ENCODE results near the gene WDR38. TPM values are rescaled to one million over a fixed set of nuclear protein-coding genes. Genes with fewer than 3 reads are reported as not detected.

The WDR38 gene
- polyA plus RNA-seq, 3 donors, result 0.41 to 0.59 (median 0.44) TPM

DNA sequence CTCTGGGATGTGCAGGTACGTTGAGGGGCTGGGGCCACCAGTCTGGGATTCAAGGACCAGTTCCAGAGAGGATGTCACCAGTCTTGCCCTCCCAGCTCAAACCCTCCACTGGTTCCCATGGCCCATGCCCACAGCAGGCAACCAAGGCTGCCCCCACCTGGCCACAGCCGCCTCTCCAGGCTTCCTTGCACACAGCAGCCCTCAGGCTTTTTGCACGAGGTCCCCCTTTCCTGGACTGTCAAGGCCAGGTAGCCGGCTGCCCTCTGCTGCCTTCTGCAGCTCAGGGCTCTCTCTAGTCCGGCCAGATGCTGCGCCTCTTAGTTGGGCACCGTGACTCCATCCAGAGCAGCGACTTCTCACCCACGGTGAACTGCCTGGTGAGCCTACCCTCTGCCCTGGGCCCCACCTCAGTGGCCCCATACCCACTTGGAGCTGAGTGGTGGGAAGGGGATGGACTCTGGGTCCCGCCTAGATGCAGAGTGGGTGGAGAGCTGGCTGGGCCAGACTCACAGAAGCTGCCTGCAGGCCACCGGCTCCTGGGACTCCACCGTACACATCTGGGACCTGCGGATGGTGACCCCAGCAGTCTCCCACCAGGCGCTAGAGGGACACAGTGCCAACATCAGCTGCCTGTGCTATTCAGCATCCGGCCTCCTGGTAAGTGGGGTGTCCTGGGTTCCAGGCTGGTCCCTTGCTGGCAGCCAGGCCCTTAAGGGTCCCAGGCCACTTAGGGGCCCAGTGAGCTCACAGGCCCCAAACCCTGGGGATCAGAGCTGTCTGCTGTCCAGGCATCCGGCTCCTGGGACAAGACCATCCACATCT, 2.9 kb downstream of the WDR38 start:
- DNase-seq, result no peak

DNA sequence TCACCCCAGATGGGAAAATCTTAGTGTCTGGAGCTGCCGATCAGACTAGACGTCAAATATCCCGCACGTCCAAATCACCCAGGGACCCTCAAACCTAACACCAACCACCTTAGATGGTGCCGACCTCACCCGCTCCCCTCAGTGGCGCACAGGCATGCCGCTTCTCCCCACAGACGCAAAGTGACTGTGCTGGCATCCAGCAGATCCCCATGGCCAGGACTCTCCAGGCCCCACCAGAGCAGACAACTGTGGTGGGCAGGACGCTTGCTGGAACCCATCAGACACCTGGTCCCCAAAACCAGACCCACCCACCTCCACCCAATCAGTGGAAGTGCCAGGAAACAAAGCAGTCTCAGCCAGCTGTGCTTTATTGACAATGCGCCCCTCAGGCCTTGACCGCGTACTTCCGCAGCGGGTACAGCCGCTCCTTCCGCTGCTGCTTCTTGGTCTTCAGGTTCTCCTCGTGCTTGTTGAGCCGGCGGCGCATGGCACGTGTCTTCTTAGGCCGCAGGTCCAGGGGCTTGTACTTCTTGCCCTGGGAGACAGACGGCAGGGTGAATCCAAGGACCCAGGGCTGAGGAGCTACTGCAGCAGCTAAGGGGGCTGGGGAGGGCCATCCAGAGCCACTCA, 4.4 kb downstream of the WDR38 start:
- DNase-seq, result no peak

DNA sequence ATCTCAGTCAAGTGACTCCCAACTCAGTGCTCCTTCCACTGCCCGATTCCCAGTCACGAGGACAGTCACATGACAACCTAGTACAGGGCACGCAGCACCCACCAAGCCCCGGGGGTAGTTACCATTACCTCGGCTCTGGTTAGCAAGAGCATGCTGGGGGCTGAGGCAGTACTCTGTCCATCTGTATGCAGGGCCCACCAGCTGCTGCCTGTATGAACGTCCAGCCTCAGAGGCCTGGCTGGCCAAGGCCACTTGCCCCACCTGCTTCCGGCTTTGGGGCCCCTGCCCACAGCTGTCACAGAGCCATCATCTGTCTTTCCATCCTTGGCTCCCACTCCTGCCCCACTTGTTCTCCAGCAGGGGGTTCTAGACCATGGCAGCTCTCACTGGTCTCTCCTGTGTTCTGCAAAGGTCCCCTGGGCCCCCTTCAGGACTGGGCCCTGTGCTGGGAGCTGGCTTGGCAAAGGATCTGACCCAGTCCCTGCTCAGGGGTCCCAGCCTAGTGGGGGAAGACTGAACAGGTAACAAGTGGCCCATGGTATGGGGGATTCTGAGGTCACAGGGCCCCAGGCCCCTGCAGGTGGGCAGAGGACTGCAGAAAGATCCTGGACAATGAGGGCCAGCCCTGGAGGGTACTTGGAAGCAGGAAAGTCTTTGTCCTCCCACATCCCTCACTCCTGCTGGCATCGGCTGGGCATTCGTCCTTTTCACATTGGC, 5.2 kb downstream of the WDR38 start:
- DNase-seq, result no peak

DNA sequence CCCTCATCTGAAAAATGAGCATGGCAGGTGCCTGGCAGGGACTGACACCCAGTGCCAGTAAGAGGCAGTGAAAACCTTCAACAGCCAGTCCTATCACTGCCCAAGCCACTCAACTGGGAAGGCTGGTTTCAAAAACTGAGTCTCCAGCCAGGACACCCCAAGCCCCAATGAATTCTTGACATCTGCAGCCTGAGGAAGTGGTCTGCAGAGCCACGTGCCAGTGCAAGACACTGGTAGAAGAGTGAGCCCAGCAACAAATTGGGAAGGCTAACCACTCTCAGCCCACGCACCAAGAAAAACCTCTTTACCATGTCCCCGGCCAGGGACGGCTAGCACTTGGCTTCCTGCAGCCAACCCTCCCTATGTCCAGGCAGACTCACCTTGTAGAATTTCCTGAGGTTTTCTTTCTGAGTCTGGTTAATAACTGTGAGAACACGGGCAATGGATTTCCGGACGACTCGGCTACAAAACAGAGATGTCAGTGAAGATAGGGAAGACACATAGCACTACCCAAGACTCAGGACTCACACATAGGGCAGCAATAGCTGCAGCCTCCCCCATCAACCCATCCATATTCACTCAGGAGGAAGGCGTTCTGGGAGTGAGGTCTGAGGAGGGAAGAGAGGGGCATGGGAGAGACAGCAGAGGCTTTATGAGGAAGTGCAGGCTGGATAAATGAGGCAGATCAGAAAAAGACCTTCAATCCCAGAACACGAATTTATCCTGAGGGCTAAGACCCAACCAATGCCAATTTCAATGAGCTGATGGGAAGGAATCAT, 6.7 kb downstream of the WDR38 start:
- DNase-seq, result no peak

DNA sequence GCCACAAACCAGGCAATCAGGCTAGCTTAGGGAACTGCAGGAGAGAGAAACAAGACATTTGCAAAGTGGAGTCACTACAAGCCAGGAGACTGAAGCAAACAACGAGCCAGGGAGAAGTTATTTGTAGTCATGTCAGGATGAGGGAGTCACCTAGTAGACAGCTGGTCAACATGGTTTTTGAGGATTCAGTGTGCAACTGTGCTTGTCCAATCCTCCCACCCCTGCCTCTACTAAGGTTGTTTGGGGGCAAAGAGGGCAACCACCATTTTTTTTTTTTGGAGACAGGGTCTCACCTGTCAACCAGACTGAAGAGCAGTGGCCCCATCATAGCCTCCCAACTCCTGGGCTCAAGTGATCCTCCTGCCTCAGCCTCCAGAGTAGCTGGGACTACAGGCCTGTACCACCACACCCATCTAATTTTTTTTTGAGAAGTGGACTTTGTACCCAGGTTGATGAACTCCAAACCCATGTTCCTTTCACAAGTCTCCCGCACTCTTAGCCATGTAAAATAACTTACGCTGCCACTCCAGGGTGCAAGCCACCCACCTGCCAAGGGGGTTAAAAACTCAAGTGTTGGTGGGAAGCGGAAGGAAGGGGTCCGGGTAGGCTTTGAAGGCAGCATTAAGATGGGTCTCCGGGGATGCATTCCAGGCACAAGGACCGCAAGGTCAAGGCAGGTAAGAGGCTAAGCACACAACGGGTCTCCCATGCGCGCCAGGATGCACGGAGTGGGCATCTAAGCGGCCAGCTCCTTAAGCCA, 7.5 kb downstream of the WDR38 start:
- no peak for DNase-seq

DNA sequence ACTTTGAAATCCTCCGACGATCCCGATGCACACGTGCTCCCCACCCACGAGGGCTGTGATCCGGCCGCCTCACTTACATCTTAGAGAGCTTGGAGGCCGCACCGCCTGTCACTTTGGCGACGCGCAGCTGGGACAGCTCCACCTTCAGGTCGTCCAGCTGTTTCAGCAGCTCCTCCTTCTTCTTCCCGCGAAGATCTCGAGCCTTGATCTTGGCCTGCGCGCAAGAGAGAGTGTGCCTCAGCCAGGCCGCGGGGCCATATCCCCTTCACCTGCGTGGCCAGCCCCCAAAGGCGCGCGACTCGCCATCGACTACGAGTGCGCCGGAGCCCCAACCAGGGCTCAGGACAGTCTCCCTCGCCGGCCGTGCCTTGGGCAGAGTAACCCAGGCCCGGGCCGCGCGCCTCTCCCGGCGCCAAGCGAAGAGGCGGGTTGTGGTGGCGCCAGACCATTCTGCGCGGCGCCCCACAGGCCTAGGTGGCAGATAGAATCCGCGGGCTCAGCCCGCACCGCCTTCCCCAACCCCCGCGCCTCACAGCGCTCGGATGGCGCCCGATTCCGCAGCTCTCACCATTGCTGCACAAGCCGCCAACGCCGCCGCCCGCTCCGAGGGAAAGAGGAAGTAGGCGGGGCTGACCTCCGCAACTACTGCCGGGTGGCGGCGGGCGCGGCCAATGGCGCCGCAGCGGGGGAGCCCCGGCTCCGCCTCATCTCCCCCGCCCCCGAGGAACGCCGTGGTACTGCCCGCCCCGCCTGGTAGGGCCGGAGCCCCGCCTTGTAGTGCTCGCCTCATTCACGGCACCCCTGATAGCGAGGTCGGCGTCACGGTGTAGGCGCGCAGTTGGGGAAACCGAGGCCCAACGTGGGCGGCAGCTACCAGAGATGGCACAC, 8.3 kb downstream of the WDR38 start, which contains the start of the genes ARPC5L and RPL35:
ARPC5L (plus strand) TSS at position 789 of the 888 bp plus-strand sequence. CDS start 7,161 bp downstream, outside the sequence.
RPL35 (minus strand) TSS at position 616 of the 888 bp plus-strand sequence; CDS start at position 571, 45 bp downstream.
- DNase-seq, result peak; percentile 94

DNA sequence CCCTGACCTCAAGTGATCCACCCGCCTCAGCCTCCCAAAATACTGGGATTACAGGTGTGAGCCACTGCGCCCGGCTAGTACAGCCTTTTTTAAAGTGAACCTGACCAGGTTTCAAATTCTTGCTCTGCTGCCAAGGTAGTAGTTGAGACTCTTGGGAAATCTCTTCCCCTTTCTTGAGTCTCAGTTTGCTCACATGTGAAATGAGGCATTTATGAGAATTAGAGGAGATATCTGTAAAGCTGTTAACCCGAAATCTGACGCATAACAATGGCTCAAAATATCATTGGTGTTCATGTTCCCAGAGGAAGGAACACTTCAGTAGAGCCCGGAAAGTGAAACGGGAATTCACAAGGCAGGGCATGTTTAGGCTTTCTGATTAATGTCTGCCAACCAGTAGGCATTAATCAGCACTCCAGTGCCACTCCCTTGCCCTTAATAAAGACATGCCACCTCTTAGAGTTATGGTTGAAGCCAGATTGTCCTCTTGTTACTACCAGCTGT, 10.2 kb downstream of the WDR38 start:
- no peak for DNase-seq

DNA sequence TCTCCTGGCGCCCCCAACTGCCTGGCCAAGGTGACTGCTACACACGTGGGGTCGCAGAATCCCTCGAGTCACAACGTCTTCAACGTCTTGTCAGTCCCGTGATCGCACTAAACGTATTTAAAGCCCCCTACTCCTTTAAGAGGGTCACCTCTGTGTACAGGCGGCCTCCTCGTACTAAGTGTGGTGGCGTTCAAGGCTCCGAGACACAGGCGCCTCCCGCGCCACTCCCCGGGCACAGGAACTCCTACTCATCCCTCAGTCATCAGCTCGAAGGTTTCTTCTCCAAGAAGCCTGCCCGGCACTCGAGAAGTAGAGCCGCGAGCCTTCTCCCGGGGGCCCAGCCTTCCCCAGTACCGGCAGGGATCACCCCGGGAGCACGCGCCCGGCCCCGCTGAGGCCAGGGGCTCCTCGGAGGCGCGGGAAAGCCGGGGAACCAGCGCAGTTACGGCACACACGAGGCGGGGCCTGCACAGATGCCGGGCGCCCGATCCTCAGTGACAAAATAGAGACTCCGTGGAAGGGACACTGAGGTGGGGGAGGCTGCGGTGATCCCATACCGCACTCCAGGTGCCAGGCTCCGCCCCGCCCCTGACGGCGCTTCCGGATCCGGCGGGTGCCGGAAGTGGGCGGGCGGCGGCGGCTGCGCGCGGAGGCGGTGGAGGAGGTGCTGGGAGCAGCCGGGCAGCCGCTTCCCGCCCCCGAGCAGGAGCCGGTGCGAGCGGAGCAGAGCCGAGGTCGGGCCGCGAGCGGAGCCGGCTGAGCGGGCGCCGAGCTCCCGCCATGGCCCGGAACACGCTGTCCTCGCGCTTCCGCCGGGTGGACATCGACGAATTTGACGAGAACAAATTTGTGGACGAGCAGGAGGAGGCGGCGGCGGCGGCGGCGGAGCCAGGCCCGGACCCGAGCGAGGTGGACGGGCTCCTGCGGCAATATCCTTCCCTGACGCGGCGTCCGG, 15.5 kb downstream of the WDR38 start:
- DNase-seq, result peak; percentile 88

DNA sequence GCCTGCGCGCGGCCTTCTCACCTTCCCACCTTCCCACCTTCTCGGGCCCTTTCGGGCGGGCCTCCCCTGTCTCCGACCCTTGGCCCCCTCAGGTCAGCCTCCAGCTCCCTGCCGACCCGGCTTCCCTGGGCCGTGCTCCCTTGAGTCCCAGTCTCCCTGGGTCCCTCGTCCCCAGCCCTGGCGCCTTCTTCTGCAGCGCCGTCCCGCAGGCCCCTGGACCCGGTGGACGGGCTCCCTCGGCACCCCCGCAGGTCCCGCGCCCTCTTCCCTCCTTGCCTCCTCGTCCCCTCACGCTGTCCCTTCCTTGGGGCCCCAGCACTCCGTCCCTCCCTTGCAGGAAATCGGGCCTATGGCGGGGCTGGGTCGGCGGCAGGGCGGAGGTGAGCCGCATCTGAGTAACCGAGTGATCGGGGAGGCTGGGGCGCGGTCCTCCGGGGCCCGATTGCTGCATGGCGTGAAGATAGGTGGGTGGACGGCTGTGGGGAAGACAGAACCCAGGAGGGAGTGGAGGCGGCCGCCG, 16.3 kb downstream of the WDR38 start:
- DNase-seq, result no peak

DNA sequence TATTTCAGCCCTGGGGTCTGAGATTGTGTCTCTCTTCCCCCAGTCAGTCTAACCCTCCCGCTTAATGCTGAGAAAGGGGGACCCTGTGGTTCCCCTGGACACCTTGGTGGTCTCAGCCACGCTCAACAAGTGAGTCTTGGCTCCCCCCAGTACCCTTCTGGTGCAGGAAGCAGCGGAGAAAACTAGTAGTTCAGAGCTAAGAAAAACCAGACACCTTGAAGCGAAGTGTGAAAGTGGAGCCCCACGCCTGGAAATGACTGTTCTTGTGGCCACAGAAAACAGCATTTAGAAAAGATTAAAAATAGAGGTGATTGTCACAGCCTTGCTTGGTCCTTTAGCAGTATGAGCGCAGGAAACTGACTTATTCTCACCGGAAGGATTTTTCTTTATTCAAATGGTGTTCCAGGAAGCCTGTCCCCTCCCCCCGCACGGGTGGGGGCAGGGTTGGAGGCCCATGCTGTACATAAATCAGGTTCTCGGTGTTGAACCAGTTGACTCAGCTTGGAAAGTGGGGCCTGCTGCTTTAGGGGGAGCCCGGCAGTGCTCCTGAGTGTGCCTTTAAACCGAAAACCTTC, 16.8 kb downstream of the WDR38 start:
- DNase-seq, result peak; percentile 48

DNA sequence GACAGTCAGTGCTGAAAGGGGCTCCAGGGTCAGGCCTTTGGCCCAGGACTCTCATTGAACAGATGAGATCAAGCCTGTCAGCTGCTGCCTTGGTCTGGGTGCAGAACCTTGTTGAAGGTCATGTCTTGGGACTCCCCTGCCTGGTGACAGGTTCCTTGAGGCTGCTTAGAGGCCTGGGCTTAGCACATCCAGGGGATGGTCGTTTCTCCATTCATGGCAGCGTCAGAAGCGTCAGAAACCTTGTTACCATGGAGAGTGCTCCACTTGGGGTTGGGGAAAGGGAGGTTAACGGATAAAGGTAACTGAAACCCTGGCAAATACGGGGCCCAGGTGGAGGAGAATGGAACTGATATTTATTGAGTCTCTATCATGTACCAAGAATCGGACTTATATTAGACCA, 17.5 kb downstream of the WDR38 start:
- no peak for DNase-seq

DNA sequence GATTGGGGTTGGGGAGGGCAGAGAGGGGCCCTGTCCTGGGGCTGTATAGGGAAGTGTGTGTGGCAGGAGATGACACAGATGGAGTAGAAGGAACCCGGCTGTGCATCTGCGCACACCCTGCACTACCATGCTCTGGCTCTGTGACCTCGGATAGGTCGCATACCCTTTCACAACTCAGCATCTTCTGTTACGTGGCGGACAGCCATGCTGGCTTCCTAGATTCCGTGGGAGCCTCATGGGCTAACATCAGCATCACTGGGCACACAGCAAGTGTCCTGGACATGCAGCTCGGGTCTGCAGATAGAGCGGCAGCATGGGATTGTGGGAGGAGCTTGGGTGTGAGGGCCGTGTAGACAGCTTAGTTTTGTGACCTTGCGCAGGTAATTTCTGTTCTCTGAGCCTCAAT, 17.9 kb downstream of the WDR38 start:
- no peak for DNase-seq

DNA sequence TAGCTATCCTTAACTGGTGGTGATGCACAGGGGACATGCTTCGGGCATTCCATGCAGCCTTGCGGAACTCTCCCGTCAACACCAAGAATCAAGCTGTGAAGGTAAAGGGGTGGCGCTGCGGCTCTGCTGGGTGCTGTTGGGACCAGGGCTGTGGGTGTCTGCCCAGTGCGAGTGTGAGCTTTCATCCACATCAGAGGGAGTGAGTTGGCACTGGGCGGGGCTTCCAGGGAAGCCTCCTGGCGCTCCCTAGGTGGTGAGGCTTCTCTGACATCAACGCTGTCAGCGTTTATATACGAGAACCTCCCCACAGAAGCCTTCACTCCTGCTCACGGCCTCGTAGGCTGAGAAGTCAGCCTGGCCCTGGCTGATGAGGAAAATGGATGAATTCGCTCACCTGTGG, 20.4 kb downstream of the WDR38 start:
- DNase-seq, result no peak

DNA sequence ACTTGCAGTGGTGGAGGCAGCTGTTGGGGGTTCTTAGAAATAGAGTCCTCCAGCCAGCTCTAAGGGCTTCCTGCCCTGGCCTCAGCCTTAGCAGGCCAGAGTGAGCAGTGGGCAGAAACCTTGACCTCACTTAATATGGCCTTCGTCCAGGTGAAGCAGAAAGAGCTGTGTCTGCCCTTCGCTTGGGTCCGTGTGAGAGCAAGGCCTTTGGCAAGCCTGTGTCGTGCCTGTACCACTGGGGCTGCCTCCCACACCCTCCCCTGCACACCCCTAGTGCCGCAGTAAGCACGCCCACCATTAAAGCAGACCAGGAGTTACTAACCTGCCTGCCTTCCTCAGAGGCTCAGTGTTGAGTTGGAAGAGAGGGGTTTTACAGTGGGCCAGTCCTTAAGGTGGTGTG, 22.2 kb downstream of the WDR38 start:
- DNase-seq, result no peak

DNA sequence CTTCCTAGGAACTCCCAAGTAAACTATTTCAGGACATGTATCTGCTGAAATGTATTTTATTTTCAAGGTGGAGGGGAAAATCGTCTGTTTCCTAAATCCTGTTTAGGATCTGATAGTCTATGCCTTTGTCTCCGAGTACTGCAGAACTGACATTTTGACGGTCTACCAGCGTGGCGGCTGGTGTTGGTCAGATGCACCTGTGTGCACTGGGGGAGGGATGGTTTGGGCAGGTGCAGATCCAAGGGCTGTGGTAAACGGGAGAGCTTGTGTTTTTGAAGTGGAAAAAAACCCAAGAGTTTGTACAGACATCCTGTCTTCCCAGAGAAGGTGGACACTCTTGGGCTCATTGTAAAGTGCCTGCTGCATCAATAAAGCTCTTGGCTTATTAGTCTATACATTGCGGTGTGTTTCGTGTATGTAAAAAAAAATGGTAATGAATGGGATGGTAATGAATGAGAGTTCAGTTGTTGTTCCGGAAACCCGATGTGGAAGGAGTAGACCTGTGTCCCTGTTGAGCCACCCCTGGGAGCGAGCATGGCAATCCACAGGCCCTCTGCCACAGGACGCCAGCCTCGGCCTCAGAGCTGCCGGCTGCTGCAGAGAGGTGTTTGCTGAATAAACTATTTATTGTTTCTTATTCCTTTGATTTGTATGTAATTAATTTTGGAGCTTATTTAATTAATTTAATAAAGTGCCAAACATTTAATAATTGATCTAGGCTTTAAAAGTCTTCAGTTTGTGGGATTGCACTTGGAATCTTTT, 23.9 kb downstream of the WDR38 start:
- no peak for DNase-seq

DNA sequence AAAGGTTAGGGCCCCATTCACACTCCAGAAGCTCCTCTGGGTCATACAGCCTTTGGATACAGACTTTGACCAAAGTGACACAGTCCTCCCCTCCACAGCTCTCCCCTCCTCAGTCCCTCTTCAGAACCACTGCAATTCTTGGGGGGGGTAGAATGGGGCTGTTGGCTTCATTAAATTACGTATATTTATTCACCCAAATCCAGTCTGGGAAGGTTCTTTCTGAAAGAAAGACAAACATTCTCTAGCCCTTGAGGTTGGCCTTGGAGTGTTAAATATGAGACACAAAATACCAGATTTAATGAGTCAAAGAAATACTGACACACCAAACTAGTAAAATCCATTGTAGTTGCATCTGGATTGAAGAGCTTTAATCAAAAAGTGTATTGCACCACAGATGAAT, 24.8 kb downstream of the WDR38 start:
- DNase-seq, result no peak

DNA sequence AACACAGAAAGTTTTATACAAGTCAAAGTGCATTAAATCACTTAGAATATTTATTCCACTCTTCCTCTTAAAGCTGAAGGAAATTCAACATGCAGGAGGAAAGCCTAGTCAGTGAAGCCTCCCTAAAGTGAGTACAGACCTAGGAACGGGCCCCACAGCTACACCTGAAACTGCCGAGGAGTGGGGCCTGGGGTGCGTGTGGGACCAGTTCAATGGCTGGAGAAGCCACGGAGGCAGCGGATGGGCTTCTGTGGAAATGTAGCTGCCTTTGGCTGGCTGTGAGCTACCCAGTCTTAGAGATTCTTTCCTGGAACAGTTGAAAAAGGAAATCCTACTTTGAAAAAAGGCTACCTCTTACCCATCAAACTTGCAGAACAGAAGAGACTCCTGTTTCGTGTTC, 25.3 kb downstream of the WDR38 start:
- no peak for DNase-seq
